ENCODE measurements around the gene FAM184A.

FAM184A gene

GRCh38 chr6:119060255-119060907 lies 18.1 kb downstream of the FAM184A start:
- DNase-seq (ENCODE audit: low read depth), result no peak

DNA sequence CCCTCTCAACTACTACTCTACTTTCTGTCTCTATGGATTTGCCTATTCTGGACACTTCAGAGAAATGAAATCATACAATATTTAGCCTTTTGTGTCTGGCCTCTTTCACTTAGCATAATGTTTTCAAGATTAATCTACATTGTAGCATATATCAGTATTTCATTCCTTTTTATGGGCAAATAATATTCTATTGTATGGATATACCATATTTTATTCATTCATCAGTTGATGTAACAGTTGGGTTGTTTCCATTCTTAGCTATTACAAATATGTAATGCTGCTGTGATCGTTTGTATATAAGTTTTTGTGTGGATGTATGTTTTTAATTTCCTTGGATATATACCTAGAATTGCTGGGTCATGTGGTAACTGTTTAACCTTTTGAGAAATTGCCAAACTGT lies 23.4 kb downstream of the FAM184A start:
- no peak for DNase-seq (ENCODE audit: low read depth)

DNA sequence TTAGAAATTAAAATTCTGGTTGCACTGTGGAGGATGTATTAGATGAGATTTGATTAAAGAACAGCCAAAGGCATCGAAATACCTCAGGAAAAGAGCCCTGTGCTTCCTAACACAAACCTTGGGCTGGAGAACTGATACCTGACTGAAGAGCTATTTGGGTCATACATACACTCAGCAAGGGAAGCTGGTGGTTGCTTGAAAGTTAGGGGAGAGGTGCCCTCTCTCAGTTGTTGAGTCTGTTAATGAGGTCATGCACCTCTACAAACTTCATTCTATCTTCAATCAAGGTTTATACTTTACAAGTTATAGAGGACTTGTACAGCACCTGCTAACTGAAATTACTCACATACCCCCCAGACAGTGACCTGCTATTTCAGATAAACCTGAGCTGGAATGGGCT lies 25.5 kb downstream of the FAM184A start:
- no peak for DNase-seq (ENCODE audit: low read depth)

GRCh38 chr6:119052292-119052889 lies 26.1 kb downstream of the FAM184A start:
- no peak for DNase-seq (ENCODE audit: low read depth)

- DNase-seq (ENCODE audit: low read depth), result no peak
Measured at GRCh38 chr6:119044255-119044654, 34.2 kb downstream of the FAM184A start.

- DNase-seq (ENCODE audit: low read depth), result no peak
Measured at GRCh38 chr6:119043783-119044182, 34.7 kb downstream of the FAM184A start.

- no peak for DNase-seq (ENCODE audit: low read depth)
Measured at GRCh38 chr6:119043265-119043664, 35.2 kb downstream of the FAM184A start.

GRCh38 chr6:119040636-119041035 lies 37.8 kb downstream of the FAM184A start:
- no peak for DNase-seq (ENCODE audit: low read depth)

DNA sequence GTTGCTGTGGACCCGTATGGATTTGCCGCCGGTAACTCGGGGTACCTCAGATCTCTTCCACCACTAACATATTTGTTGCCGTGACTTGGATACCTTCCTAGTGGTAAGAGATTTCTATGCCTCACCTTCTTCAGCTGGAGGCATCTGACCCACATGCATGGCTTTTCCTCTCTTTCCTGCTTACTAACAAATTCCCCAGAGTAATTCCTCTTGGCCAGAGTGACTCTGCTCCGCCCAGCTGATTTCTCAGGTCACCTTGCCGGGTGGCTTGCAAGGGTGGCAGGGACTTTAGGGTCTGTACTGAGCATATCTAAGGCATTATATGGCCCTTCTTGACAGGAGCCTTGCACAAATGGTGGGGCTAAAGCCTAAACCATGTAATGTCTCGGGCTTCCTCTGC lies 38.2 kb downstream of the FAM184A start:
- DNase-seq (ENCODE audit: low read depth), result no peak

GRCh38 chr6:119037941-119038623 lies 40.4 kb downstream of the FAM184A start:
- no peak for DNase-seq (ENCODE audit: low read depth)

DNA sequence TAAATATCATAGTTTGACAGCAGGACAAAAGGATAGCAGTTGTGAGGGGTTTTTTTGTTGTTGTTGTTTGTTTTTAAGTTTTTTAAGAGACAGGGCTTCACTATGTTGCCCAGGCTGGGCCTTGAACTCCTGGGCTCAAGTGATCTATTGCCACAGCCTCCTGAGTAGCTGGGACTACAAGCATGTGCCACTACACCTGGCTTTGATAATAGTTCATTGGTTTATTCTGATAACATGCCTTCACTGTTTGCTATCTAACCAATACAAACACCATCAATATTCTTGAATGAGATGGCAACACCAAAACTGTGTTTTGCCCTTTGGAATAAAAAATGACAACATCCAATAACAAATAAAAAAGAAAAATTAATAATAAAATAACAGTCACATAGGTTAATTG lies 41.2 kb downstream of the FAM184A start:
- no peak for DNase-seq (ENCODE audit: low read depth)

DNA sequence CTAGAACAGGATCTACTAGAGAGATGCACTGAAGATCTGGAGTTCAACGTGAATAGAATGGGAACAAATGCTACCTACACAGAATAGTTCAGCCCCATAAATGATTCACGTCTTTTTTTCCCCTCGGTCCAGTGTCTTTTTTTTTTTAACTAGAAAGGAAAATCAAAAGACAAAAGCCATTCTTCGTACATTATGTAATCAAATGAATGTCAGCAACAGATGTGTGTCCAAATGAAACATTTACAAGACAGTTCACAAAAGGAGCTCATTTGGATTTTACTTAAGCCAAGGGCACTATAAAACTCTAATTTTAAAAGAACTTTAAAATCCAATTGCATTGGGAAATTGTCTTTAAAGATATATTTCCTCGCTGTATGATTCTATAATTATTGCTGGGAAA lies 42.4 kb downstream of the FAM184A start:
- DNase-seq (ENCODE audit: low read depth), result no peak

- no peak for DNase-seq (ENCODE audit: low read depth)
Measured at GRCh38 chr6:119035459-119035858, 43.0 kb downstream of the FAM184A start.

- DNase-seq (ENCODE audit: low read depth), result no peak
Measured at GRCh38 chr6:119034827-119035458, 43.5 kb downstream of the FAM184A start.

GRCh38 chr6:119032428-119032827 lies 46.0 kb downstream of the FAM184A start:
- DNase-seq (ENCODE audit: low read depth), result no peak

GRCh38 chr6:119030759-119031158 lies 47.7 kb downstream of the FAM184A start:
- DNase-seq (ENCODE audit: low read depth), result no peak

- DNase-seq (ENCODE audit: low read depth), result no peak
Measured at GRCh38 chr6:119028091-119028490, 50.4 kb downstream of the FAM184A start.

GRCh38 chr6:119027465-119027864 lies 51.0 kb downstream of the FAM184A start:
- DNase-seq (ENCODE audit: low read depth), result no peak

- DNase-seq (ENCODE audit: low read depth), result no peak
Measured at GRCh38 chr6:119026822-119027221, 51.6 kb downstream of the FAM184A start.

DNA sequence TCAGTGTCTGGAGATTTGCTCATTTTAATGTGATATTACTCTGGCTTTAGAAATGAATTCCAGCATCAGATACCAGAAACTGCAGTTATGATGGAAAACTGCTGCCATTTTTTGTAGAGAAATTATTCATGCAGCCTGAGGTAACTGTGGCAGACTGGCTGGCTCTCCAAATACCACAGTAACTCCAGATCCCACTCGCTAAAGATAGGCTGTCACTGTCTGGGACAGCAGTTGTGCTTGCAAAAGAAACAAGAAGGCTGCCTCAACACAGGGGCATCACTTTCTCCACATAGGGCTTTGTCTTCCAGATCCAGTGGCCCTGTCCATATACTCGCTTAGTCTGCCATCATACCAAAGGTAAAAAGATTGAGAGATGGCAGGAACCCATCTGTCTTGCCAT lies 52.7 kb downstream of the FAM184A start:
- DNase-seq (ENCODE audit: low read depth), result no peak

- no peak for DNase-seq (ENCODE audit: low read depth)
Measured at GRCh38 chr6:119024111-119024510, 54.4 kb downstream of the FAM184A start.

- no peak for DNase-seq (ENCODE audit: low read depth)
Measured at GRCh38 chr6:119022796-119023195, 55.7 kb downstream of the FAM184A start.

Data from non-pigmented ciliary epithelial cell (primary cell).